NB4 (cell line): ENCODE data around the gene CPHXL2.

Source experiments
- MYC ChIP-seq: IDR thresholded peaks from 2 replicates; pipeline ENCODE4 v1.6.1; 2011; ENCODE audit warnings: low read depth, low read length
- POLR2A ChIP-seq: IDR thresholded peaks from 2 replicates; pipeline ENCODE4 v1.6.1; 2011; ENCODE audit warnings: mild to moderate bottlenecking; ENCODE audit not compliant: insufficient read length; ENCODE audit errors: extremely low read depth
- TF ChIP-seq, protein P1 (sequence below): IDR thresholded peaks from 2 replicates; pipeline ENCODE4 v1.6.1; 2011; ENCODE audit warnings: low read depth, low read length
- TF ChIP-seq, protein P2 (sequence below): IDR thresholded peaks from one replicate; pipeline ENCODE4 v1.5.1; 2012; ENCODE audit warnings: low read depth, low read length

- TF ChIP-seq, protein P1, sequence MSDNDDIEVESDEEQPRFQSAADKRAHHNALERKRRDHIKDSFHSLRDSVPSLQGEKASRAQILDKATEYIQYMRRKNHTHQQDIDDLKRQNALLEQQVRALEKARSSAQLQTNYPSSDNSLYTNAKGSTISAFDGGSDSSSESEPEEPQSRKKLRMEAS, result no peak
- TF ChIP-seq, protein P2, sequence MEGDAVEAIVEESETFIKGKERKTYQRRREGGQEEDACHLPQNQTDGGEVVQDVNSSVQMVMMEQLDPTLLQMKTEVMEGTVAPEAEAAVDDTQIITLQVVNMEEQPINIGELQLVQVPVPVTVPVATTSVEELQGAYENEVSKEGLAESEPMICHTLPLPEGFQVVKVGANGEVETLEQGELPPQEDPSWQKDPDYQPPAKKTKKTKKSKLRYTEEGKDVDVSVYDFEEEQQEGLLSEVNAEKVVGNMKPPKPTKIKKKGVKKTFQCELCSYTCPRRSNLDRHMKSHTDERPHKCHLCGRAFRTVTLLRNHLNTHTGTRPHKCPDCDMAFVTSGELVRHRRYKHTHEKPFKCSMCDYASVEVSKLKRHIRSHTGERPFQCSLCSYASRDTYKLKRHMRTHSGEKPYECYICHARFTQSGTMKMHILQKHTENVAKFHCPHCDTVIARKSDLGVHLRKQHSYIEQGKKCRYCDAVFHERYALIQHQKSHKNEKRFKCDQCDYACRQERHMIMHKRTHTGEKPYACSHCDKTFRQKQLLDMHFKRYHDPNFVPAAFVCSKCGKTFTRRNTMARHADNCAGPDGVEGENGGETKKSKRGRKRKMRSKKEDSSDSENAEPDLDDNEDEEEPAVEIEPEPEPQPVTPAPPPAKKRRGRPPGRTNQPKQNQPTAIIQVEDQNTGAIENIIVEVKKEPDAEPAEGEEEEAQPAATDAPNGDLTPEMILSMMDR, result no peak
- TF ChIP-seq POLR2A (no peak), MYC (no peak)
Measured at GRCh38 chr16:75635036-75635435, 41.8 kb downstream of the CPHXL2 start.
